NCI-H1048 (cell line): ENCODE data around the gene IQCM.

ENCODE experiments used
- DNase-seq: peaks from one replicate; lab custom pipeline; 2025; lab: John Stamatoyannopoulos, UW

Gene IQCM

GRCh38 chr4:149781150-149781549 lies 34.5 kb downstream of the IQCM start:
- no peak for DNase-seq

GRCh38 chr4:149768477-149768876 lies 47.2 kb downstream of the IQCM start:
- no peak for DNase-seq

- DNase-seq, result no peak
Observed at GRCh38 chr4:149766135-149766534, 49.5 kb downstream of the IQCM start.

- DNase-seq, result no peak
Observed at GRCh38 chr4:149765630-149766029, 50.0 kb downstream of the IQCM start.

GRCh38 chr4:149755969-149756368 lies 59.7 kb downstream of the IQCM start:
- no peak for DNase-seq

- DNase-seq, result no peak
Observed at GRCh38 chr4:149754526-149754925, 61.1 kb downstream of the IQCM start.

GRCh38 chr4:149752729-149753128 lies 62.9 kb downstream of the IQCM start:
- no peak for DNase-seq

GRCh38 chr4:149751174-149751573 lies 64.5 kb downstream of the IQCM start:
- DNase-seq, result no peak

GRCh38 chr4:149749784-149750183 lies 65.9 kb downstream of the IQCM start:
- no peak for DNase-seq

- DNase-seq, result no peak
Observed at GRCh38 chr4:149747646-149748045, 68.0 kb downstream of the IQCM start.

- DNase-seq, result no peak
Observed at GRCh38 chr4:149746276-149746675, 69.4 kb downstream of the IQCM start.

- DNase-seq, result no peak
Observed at GRCh38 chr4:149741186-149741831, 74.3 kb downstream of the IQCM start.

- no peak for DNase-seq
Observed at GRCh38 chr4:149738156-149738555, 77.5 kb downstream of the IQCM start.

- DNase-seq, result no peak
Observed at GRCh38 chr4:149735796-149736195, 79.8 kb downstream of the IQCM start.

- no peak for DNase-seq
Observed at GRCh38 chr4:149728444-149728843, 87.2 kb downstream of the IQCM start.

GRCh38 chr4:149727663-149728062 lies 88.0 kb downstream of the IQCM start:
- DNase-seq, result no peak

GRCh38 chr4:149723065-149723464 lies 92.6 kb downstream of the IQCM start:
- no peak for DNase-seq

- no peak for DNase-seq
Observed at GRCh38 chr4:149719806-149720205, 95.8 kb downstream of the IQCM start.

GRCh38 chr4:149719357-149719756 lies 96.3 kb downstream of the IQCM start:
- DNase-seq, result no peak

GRCh38 chr4:149718500-149718899 lies 97.1 kb downstream of the IQCM start:
- no peak for DNase-seq

GRCh38 chr4:149716728-149717127 lies 98.9 kb downstream of the IQCM start:
- DNase-seq, result no peak

GRCh38 chr4:149715822-149716585 lies 99.6 kb downstream of the IQCM start:
- DNase-seq, result no peak

- no peak for DNase-seq
Observed at GRCh38 chr4:149713031-149713430, 102.6 kb downstream of the IQCM start.
